Measurements from ENCODE around the gene SARDH.

SARDH gene

DNA sequence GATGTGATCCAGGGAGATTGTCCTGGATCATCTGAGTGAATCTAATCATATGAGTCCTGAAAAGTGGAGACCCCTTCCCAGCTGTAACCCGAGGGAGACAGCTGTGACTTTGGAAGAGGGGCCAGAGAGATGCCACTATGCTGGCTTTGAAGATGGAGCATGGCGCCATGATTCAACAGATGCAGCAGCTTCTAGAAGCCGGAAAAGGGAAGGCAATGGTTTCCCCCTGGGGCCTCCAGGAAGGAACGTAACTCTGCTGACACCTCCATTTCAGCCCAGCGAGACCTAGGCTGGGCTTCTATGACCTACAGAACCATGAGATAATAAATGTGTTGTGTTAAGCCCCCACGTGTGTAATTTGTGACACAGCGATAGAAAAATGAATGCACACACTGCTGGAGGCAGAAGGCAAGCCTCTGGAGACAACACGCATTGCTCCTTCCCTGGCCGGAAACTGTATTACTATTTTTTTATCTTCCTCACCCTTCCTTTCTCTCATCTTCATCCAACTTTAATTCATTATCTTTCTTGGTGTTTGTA lies 16.6 kb upstream of the SARDH start:
- H3K14ac ChIP-seq (ENCODE audit: low read length): no peak overlapping the region
- H3K4me2 ChIP-seq (ENCODE audit: low read length): no peak overlapping the region
- H3K27ac ChIP-seq (ENCODE audit: low read depth, low read length): no peak overlapping the region
- no peak overlapping the region for H3K4ac ChIP-seq (ENCODE audit: low read depth, low read length)
- H4K91ac ChIP-seq (ENCODE audit: low read depth, low read length): no peak overlapping the region
- H3K27me3 ChIP-seq (ENCODE audit: insufficient read depth, low read length): no peaks in the 10 kb centered on the region
- H2BK120ac ChIP-seq (ENCODE audit: insufficient read depth, low read length, poor library complexity): no peak overlapping the region
- no peak overlapping the region for H3K4me3 ChIP-seq (ENCODE audit: low read depth, low read length)
- no peak overlapping the region for H3K9ac ChIP-seq (ENCODE audit: low read length)
- no peaks in the 10 kb centered on the region for H3K4me1 ChIP-seq (ENCODE audit: control insufficient read depth in 1 of 2, insufficient read depth in 2 of 2, low read length in 2 of 2)
- no peak overlapping the region for H4K8ac ChIP-seq (ENCODE audit: low read depth, low read length)
- no peak overlapping the region for H2BK5ac ChIP-seq (ENCODE audit: low read depth, low read length, poor library complexity)
- no peak overlapping the region for H2AFZ ChIP-seq (ENCODE audit: insufficient read depth, low read length, poor library complexity)
- no peak for DNase-seq
- H3K9me3 ChIP-seq (ENCODE audit: insufficient read depth, low read depth, low read length): peaks cover 19% of the 10 kb centered on the region
- WGBS (ENCODE audit: extremely low coverage, insufficient coverage, insufficient read length): no CpG with 5 or more reads among the region's 9 CpGs
- peaks cover 16 to 17% of the 10 kb centered on the region in 2 experiments for H3K36me3 ChIP-seq (ENCODE audit: control insufficient read depth in 1 of 2, insufficient read depth in 2 of 2, low read length in 2 of 2)
- no peak overlapping the region for H3K18ac ChIP-seq (ENCODE audit: low read length)
- H2BK12ac ChIP-seq (ENCODE audit: low read length): no peak overlapping the region
- no peaks in the 10 kb centered on the region for H3K79me2 ChIP-seq (ENCODE audit: control insufficient read depth, insufficient read depth, low read length, poor library complexity)
- no peaks in the 10 kb centered on the region for H3K79me1 ChIP-seq (ENCODE audit: low read length)
- H2AK5ac ChIP-seq (ENCODE audit: low read length): no peak overlapping the region
- no peak overlapping the region for H4K12ac ChIP-seq (ENCODE audit: low read depth, low read length)
- H3K23ac ChIP-seq (ENCODE audit: low read length): no peak overlapping the region

DNA sequence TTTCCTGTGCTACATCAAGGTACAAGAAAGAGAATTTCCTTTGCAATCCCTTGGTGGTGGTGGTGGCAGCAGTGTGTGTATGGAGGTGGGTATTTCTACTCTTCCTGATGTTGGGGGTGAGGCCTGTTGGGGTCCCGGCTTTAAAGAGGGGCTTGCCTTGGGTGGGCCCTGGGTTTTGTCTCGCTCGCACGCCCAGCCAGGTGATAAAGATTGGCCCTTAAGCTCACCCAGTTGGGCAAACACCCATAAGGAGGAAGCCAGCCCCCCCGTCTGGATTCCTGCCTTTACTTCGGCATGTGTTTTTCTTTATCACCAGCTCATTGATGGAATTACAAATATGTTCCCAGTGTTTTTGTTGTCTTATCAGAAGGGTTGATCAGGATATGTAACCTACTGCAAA lies 16.0 kb upstream of the SARDH start:
- Histone ChIP-seq H3K18ac (ENCODE audit: low read length) (no peak overlapping the region), H3K23ac (ENCODE audit: low read length) (no peak overlapping the region), H3K27ac (ENCODE audit: low read depth, low read length) (no peak overlapping the region), H4K12ac (ENCODE audit: low read depth, low read length) (no peak overlapping the region), H3K79me1 (ENCODE audit: low read length) (no peaks in the 10 kb centered on the region), H3K9ac (ENCODE audit: low read length) (no peak overlapping the region), H2BK120ac (ENCODE audit: insufficient read depth, low read length, poor library complexity) (no peak overlapping the region), H2BK12ac (ENCODE audit: low read length) (no peak overlapping the region), H2AK5ac (ENCODE audit: low read length) (no peak overlapping the region), H3K27me3 (ENCODE audit: insufficient read depth, low read length) (no peaks in the 10 kb centered on the region), H3K14ac (ENCODE audit: low read length) (no peak overlapping the region), H4K91ac (ENCODE audit: low read depth, low read length) (no peak overlapping the region), H3K4me3 (ENCODE audit: low read depth, low read length) (no peak overlapping the region), H2AFZ (ENCODE audit: insufficient read depth, low read length, poor library complexity) (no peak overlapping the region), H3K4me1 (ENCODE audit: control insufficient read depth in 1 of 2, insufficient read depth in 2 of 2, low read length in 2 of 2) (no peaks in the 10 kb centered on the region), H3K36me3 (ENCODE audit: control insufficient read depth in 1 of 2, insufficient read depth in 2 of 2, low read length in 2 of 2) (peaks cover 11 to 13% of the 10 kb centered on the region in 2 experiments), H4K8ac (ENCODE audit: low read depth, low read length) (no peak overlapping the region), H3K79me2 (ENCODE audit: control insufficient read depth, insufficient read depth, low read length, poor library complexity) (no peaks in the 10 kb centered on the region), H2BK5ac (ENCODE audit: low read depth, low read length, poor library complexity) (no peak overlapping the region), H3K4me2 (ENCODE audit: low read length) (no peak overlapping the region), H3K9me3 (ENCODE audit: insufficient read depth, low read depth, low read length) (peaks cover 18% of the 10 kb centered on the region), H3K4ac (ENCODE audit: low read depth, low read length) (no peak overlapping the region)
- peak in 1 of 2 donors; percentile 31 for DNase-seq
- no CpG with 5 or more reads among the region's 6 CpGs for WGBS (ENCODE audit: extremely low coverage, insufficient coverage, insufficient read length)

GRCh38 chr9:133752739-133753446 lies 14.7 kb upstream of the SARDH start:
- Histone ChIP-seq H2BK12ac (ENCODE audit: low read length) (no peak overlapping the region), H3K23ac (ENCODE audit: low read length) (no peak overlapping the region), H4K91ac (ENCODE audit: low read depth, low read length) (no peak overlapping the region), H4K8ac (ENCODE audit: low read depth, low read length) (no peak overlapping the region), H3K4me1 (ENCODE audit: control insufficient read depth in 1 of 2, insufficient read depth in 2 of 2, low read length in 2 of 2) (no peaks in the 10 kb centered on the region), H2BK5ac (ENCODE audit: low read depth, low read length, poor library complexity) (no peak overlapping the region), H3K36me3 (ENCODE audit: control insufficient read depth in 1 of 2, insufficient read depth in 2 of 2, low read length in 2 of 2) (peaks cover 5 to 6% of the 10 kb centered on the region in 2 experiments), H4K12ac (ENCODE audit: low read depth, low read length) (no peak overlapping the region), H3K14ac (ENCODE audit: low read length) (no peak overlapping the region), H3K27me3 (ENCODE audit: insufficient read depth, low read length) (no peaks in the 10 kb centered on the region), H2BK120ac (ENCODE audit: insufficient read depth, low read length, poor library complexity) (no peak overlapping the region), H3K4me3 (ENCODE audit: low read depth, low read length) (no peak overlapping the region), H2AK5ac (ENCODE audit: low read length) (no peak overlapping the region), H3K4ac (ENCODE audit: low read depth, low read length) (no peak overlapping the region), H3K9me3 (ENCODE audit: insufficient read depth, low read depth, low read length) (peaks cover 18% of the 10 kb centered on the region), H3K79me1 (ENCODE audit: low read length) (no peaks in the 10 kb centered on the region), H3K4me2 (ENCODE audit: low read length) (no peak overlapping the region), H3K27ac (ENCODE audit: low read depth, low read length) (no peak overlapping the region), H2AFZ (ENCODE audit: insufficient read depth, low read length, poor library complexity) (no peak overlapping the region), H3K18ac (ENCODE audit: low read length) (no peak overlapping the region), H3K79me2 (ENCODE audit: control insufficient read depth, insufficient read depth, low read length, poor library complexity) (no peaks in the 10 kb centered on the region), H3K9ac (ENCODE audit: low read length) (no peak overlapping the region)
- WGBS (ENCODE audit: extremely low coverage, insufficient coverage, insufficient read length): no CpG with 5 or more reads among the region's 9 CpGs
- DNase-seq: no peak

- no CpG with 5 or more reads among the region's 9 CpGs for WGBS (ENCODE audit: extremely low coverage, insufficient coverage, insufficient read length)
- H2BK120ac ChIP-seq (ENCODE audit: insufficient read depth, low read length, poor library complexity): no peak overlapping the region
- H3K9ac ChIP-seq (ENCODE audit: low read length): no peak overlapping the region
Measured at GRCh38 chr9:133750982-133751649, 13.0 kb upstream of the SARDH start.

More at GRCh38 chr9:133750982-133751649, 13.0 kb upstream of the SARDH start:
- H3K79me1 ChIP-seq (ENCODE audit: low read length): no peaks in the 10 kb centered on the region
- no peak overlapping the region for H3K4ac ChIP-seq (ENCODE audit: low read depth, low read length)
- peaks cover 3 to 5% of the 10 kb centered on the region in 2 experiments for H3K36me3 ChIP-seq (ENCODE audit: control insufficient read depth in 1 of 2, insufficient read depth in 2 of 2, low read length in 2 of 2)
- no peak overlapping the region for H2AK5ac ChIP-seq (ENCODE audit: low read length)
- H3K4me1 ChIP-seq (ENCODE audit: control insufficient read depth in 1 of 2, insufficient read depth in 2 of 2, low read length in 2 of 2): no peaks in the 10 kb centered on the region
- no peak overlapping the region for H2BK5ac ChIP-seq (ENCODE audit: low read depth, low read length, poor library complexity)
- no peak for DNase-seq
- no peak overlapping the region for H3K18ac ChIP-seq (ENCODE audit: low read length)
- no peak overlapping the region for H3K14ac ChIP-seq (ENCODE audit: low read length)
- H3K27me3 ChIP-seq (ENCODE audit: insufficient read depth, low read length): no peaks in the 10 kb centered on the region
- H2AFZ ChIP-seq (ENCODE audit: insufficient read depth, low read length, poor library complexity): no peak overlapping the region
- no peak overlapping the region for H4K91ac ChIP-seq (ENCODE audit: low read depth, low read length)
- no peak overlapping the region for H4K12ac ChIP-seq (ENCODE audit: low read depth, low read length)
- H2BK12ac ChIP-seq (ENCODE audit: low read length): no peak overlapping the region
- H3K4me3 ChIP-seq (ENCODE audit: low read depth, low read length): no peak overlapping the region
- no peaks in the 10 kb centered on the region for H3K79me2 ChIP-seq (ENCODE audit: control insufficient read depth, insufficient read depth, low read length, poor library complexity)
- H3K9me3 ChIP-seq (ENCODE audit: insufficient read depth, low read depth, low read length): peaks cover 18% of the 10 kb centered on the region
- no peak overlapping the region for H4K8ac ChIP-seq (ENCODE audit: low read depth, low read length)
- no peak overlapping the region for H3K27ac ChIP-seq (ENCODE audit: low read depth, low read length)
- H3K4me2 ChIP-seq (ENCODE audit: low read length): no peak overlapping the region
- no peak overlapping the region for H3K23ac ChIP-seq (ENCODE audit: low read length)
